T-cell (primary cell): Measurements from ENCODE around the gene CCNJL. TPM values are rescaled to one million over a fixed set of nuclear protein-coding genes. Genes with fewer than 3 reads are reported as not detected.

ENCODE experiments used
- ATAC-seq, 4 experiments: fragments of 200-7000 bp in 3 of 4; fragments of 150-1000 bp in 1 of 4; cut with Tn5 transposase; replicated peaks in 1 of 4; 1 replicate in 3 of 4; 2 replicates in 1 of 4; pipeline ENCODE4 v1.10.0; 2021; ENCODE audit warnings: moderate library complexity in 3 of 4, mild to moderate bottlenecking in 2 of 4, moderate number of reproducible peaks in 1 of 4
- CTCF ChIA-PET, 2 donors: fragments of 300-600 bp; sonication (Branson Sonifier 250); formaldehyde crosslinking; loops; one replicate each; lab custom pipeline; 2022; ENCODE audit warnings: antibody characterized with exemption in 2 of 2; lab: Charles Lee
- POLR2A ChIA-PET, 2 donors: fragments of 300-600 bp; sonication (Branson Sonifier 250); formaldehyde crosslinking; loops; one replicate each; lab custom pipeline; 2022; ENCODE audit warnings: antibody characterized with exemption in 2 of 2; lab: Charles Lee
- DNase-seq, 35 experiments: peaks; one replicate each; pipeline versions ENCODE4 v3.0.0 to v3.0.0-alpha.2; 2013 to 2023
- H3K27ac ChIP-seq: one replicate; pipeline ENCODE4 v1.5.1; 2013; ENCODE audit warnings: low read length
- H3K27me3 ChIP-seq, 2 experiments: replicated peaks in 1 of 2; 1 replicate in 1 of 2; 2 replicates in 1 of 2; pipeline versions ENCODE4 v1.6.1 to v1.7.0; 2013; ENCODE audit warnings: low read length in 1 of 2, mixed read lengths in 1 of 2; ENCODE audit not compliant: control insufficient read depth in 2 of 2, insufficient read depth in 2 of 2; ENCODE audit errors: extremely low read depth in 1 of 2
- H3K36me3 ChIP-seq, 2 donors: 1 replicate in 1 of 2; 2 replicates in 1 of 2; pipeline versions ENCODE4 v1.6.1 to v1.7.0; 2013; ENCODE audit warnings: low read length in 1 of 2; ENCODE audit not compliant: control insufficient read depth in 2 of 2, insufficient read depth in 1 of 2; ENCODE audit errors: extremely low read depth in 1 of 2
- H3K4me1 ChIP-seq, 2 experiments: 1 replicate in 1 of 2; 2 replicates in 1 of 2; pipeline versions ENCODE4 v1.6.1 to v1.7.0; 2013; ENCODE audit warnings: low read length in 2 of 2, mixed read lengths in 1 of 2; ENCODE audit not compliant: insufficient read depth in 2 of 2, control insufficient read depth in 1 of 2; ENCODE audit errors: extremely low read depth in 1 of 2
- H3K4me3 ChIP-seq, 2 donors: 1 replicate in 1 of 2; 2 replicates in 1 of 2; pipeline versions ENCODE4 v1.5.1 to v1.7.0; 2013; ENCODE audit warnings: mild to moderate bottlenecking in 2 of 2, low read length in 1 of 2, moderate library complexity in 1 of 2; ENCODE audit not compliant: control insufficient read depth in 1 of 2; ENCODE audit errors: extremely low read depth in 1 of 2
- H3K9me3 ChIP-seq: 2 replicates; pipeline ENCODE4 v1.7.0; 2013
- H3K27ac Mint-ChIP-seq, 2 donors: one replicate each; pipeline ENCODE4 v1.8.0; 2020 to 2021; ENCODE audit warnings: mild to moderate bottlenecking in 2 of 2, mixed read lengths in 2 of 2
- H3K27me3 Mint-ChIP-seq, 2 donors: one replicate each; pipeline ENCODE4 v1.8.0; 2021 to 2022; ENCODE audit warnings: mixed read lengths in 2 of 2
- H3K36me3 Mint-ChIP-seq: one replicate; pipeline ENCODE4 v1.8.0; 2021; ENCODE audit warnings: mixed read lengths
- H3K4me1 Mint-ChIP-seq, 3 donors: one replicate each; pipeline ENCODE4 v1.8.0; 2020 to 2022; ENCODE audit warnings: mixed read lengths in 3 of 3, mild to moderate bottlenecking in 1 of 3
- H3K4me3 Mint-ChIP-seq, 3 donors: one replicate each; pipeline ENCODE4 v1.8.0; 2020 to 2022; ENCODE audit warnings: mild to moderate bottlenecking in 3 of 3, mixed read lengths in 3 of 3, moderate library complexity in 3 of 3
- H3K9me3 Mint-ChIP-seq, 3 donors: one replicate each; pipeline ENCODE4 v1.8.0; 2020 to 2022; ENCODE audit warnings: mixed read lengths in 3 of 3
- WGBS: methylation state at CpG from one replicate; pipeline ENCODE4 v1.1.5; 2013; ENCODE audit warnings: missing lambda C conversion rate; ENCODE audit not compliant: insufficient coverage; 5-methylcytosine and 5-hydroxymethylcytosine counted together
- total RNA-seq, 35 experiments: library from RNA in 6 of 35; stranded (reverse) in 6 of 35; fragments of 120-200 nt in 1 of 35; gene quantifications; one replicate each; pipeline versions ENCODE4 v1.2.1 to v1.2.4 and lab custom pipeline; 2013 to 2026

CCNJL gene
- total RNA-seq, 5 donors from 2014 or later (not counting 1 experiment from before 2014, with no cell fraction given), result 0.33 to 0.41 (median 0.35) TPM; not detected in 2

DNA sequence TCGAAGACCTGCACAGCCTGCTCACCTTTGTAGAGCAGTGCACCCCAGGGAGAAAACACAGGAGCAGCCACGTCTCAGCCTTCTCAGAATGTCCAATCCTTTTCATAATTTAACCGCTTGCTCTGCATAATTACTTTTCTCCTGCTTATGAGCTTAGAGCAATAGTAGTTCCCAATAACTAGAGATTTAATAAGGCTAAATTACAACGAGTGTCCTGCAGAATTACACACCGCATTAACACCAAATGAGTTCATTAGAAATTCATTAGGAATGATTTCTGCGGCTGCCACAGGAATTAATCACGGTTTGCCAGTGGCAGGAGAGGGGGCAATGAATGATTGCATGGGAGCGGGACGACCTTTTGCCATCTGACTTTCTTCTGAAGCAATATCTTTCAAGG, 101.8 kb downstream of the CCNJL start:
- H3K9me3 ChIP-seq, result no peaks in the 10 kb centered on the region
- no peaks in the 10 kb centered on the region for H3K4me1 ChIP-seq
- no peaks in the 10 kb centered on the region for H3K36me3 Mint-ChIP-seq
- H3K27ac Mint-ChIP-seq, result no peak overlapping the region
- DNase-seq (no peak), ATAC-seq (no peak)
- H3K27ac ChIP-seq, result no peak overlapping the region
- peaks cover 0 to 6% of the 10 kb centered on the region in 2 experiments for H3K27me3 ChIP-seq
- no peak overlapping the region for H3K4me3 Mint-ChIP-seq
- H3K36me3 ChIP-seq, result no peaks in the 10 kb centered on the region
- no peaks in the 10 kb centered on the region for H3K9me3 Mint-ChIP-seq
- ChIA-PET CTCF (no interaction called here), POLR2A (no interaction called here)
- 63% methylated on average over 2 of the region's 9 CpGs for WGBS
- H3K4me3 ChIP-seq, result no peak overlapping the region
- no peaks in the 10 kb centered on the region for H3K4me1 Mint-ChIP-seq
- peaks cover 0 to 3% of the 10 kb centered on the region in 2 donors for H3K27me3 Mint-ChIP-seq

DNA sequence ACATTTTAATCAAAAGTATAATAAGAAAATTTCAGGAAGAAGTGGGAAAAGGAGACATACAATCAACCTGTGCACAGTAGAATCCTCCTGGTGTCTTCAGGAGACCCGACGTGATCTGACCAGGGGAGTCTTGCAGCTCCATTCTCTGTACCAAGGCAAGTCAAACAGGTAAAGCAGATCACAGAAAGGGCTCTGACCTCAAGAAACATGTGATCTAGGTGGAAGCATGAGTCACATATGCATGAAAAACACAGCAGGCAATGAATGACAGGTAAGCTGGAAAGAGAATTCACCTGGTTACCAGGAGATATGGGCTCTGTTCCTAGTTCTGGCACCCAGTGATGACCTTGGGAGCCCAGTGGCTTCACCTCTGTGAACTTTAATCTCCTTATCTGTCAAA, 102.4 kb downstream of the CCNJL start:
- CTCF ChIA-PET, result no interaction called here
- H3K4me3 Mint-ChIP-seq, result no peak overlapping the region
- no CpG with 5 or more reads among the region's 2 CpGs for WGBS
- no peaks in the 10 kb centered on the region for H3K36me3 Mint-ChIP-seq
- H3K9me3 Mint-ChIP-seq, result no peaks in the 10 kb centered on the region
- H3K27ac Mint-ChIP-seq, result no peak overlapping the region
- H3K36me3 ChIP-seq, result no peaks in the 10 kb centered on the region
- DNase-seq (no peak), ATAC-seq (no peak)
- peaks cover 0 to 6% of the 10 kb centered on the region in 2 experiments for H3K27me3 ChIP-seq
- no peak overlapping the region for H3K4me3 ChIP-seq
- peaks cover 0 to 1% of the 10 kb centered on the region in 2 donors for H3K27me3 Mint-ChIP-seq
- POLR2A ChIA-PET, result no interaction called here
- no peak overlapping the region for H3K27ac ChIP-seq
- H3K9me3 ChIP-seq, result no peaks in the 10 kb centered on the region
- no peaks in the 10 kb centered on the region for H3K4me1 ChIP-seq
- H3K4me1 Mint-ChIP-seq, result no peaks in the 10 kb centered on the region

DNA sequence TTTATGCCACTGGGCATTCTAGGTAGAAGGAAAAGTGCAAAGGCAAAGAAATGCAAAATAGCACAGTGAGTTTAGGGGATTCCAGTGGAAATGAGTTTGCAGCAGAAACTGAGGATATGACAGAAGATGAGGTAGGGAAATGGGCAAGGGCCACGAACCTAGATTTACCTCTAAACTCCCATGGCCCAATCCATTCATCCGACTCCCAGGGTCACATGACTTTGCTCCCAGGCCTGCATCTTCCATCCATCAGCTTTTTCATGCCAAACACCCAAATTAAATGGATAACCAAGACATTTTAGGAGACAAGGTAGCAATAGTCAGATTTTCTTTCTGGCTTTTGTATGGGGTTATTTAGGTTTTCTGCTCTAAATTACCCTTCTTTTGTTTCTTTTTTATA, 105.3 kb downstream of the CCNJL start:
- Histone ChIP-seq H3K4me3 (no peak overlapping the region), H3K27me3 (peaks cover 0 to 6% of the 10 kb centered on the region in 2 experiments), H3K27ac (no peak overlapping the region), H3K36me3 (no peaks in the 10 kb centered on the region), H3K9me3 (no peaks in the 10 kb centered on the region), H3K4me1 (no peaks in the 10 kb centered on the region)
- CTCF ChIA-PET, result no interaction called here
- Mint-ChIP-seq H3K4me3 (no peak overlapping the region), H3K27ac (no peak overlapping the region), H3K9me3 (no peaks in the 10 kb centered on the region), H3K36me3 (no peaks in the 10 kb centered on the region), H3K4me1 (no peaks in the 10 kb centered on the region), H3K27me3 (no peaks in the 10 kb centered on the region)
- DNase-seq (no peak), ATAC-seq (no peak)
- no CpG with 5 or more reads among the region's 2 CpGs for WGBS
- POLR2A ChIA-PET, result no interaction called here

Other genes starting within 250 kb of the CCNJL start
- gene PWWP2A, start 193.1 kb downstream of the CCNJL start, total RNA-seq, result 10 to 100 TPM; 25.1 to 39.8 (median 36.0) TPM
- gene FABP6, start 83.1 kb downstream of the CCNJL start, total RNA-seq, result not detected
- gene C1QTNF2, start 58.1 kb upstream of the CCNJL start, total RNA-seq, result not detected
- under 1 TPM in 4 of 5 donors, not detected in 1; 0.12 to 0.76 (median 0.58) TPM for gene FAM200C, start 87.5 kb upstream of the CCNJL start, total RNA-seq
- gene SLU7, start 106.5 kb upstream of the CCNJL start, total RNA-seq, result 10 to 100 TPM; 64.9 to 76.8 (median 75.2) TPM
- gene PTTG1, start 109.3 kb upstream of the CCNJL start, total RNA-seq, result 10 to 100 TPM in 2 of 5 donors, 1 to 10 TPM in 3; 6.6 to 16.5 (median 8.8) TPM